Activated naive CD4-positive, alpha-beta T cell treated with anti-CD3 and anti-CD28 coated beads for 36 hours (primary cell): Measurements from ENCODE around the gene RPL5. TPM values are rescaled to one million over a fixed set of nuclear protein-coding genes. Genes with fewer than 3 reads are reported as not detected.

Experiments
- CTCF ChIA-PET: fragments of 350-600 bp; sonication (Branson Sonifier 250); formaldehyde crosslinking; loops from one replicate; lab custom pipeline; 2021; ENCODE audit warnings: antibody characterized with exemption; lab: Charles Lee
- DNase-seq: peaks from one replicate; pipeline ENCODE4 v3.0.0-alpha.2; 2020
- H3K27ac Mint-ChIP-seq: one replicate; pipeline ENCODE4 v1.8.0; 2021; ENCODE audit warnings: mild to moderate bottlenecking, mixed read lengths
- H3K27me3 Mint-ChIP-seq: one replicate; pipeline ENCODE4 v1.8.0; 2021; ENCODE audit warnings: low read depth, mixed read lengths
- H3K36me3 Mint-ChIP-seq: one replicate; pipeline ENCODE4 v1.8.0; 2021; ENCODE audit warnings: low read depth, mixed read lengths
- H3K4me1 Mint-ChIP-seq: one replicate; pipeline ENCODE4 v1.8.0; 2021; ENCODE audit warnings: low read depth, mixed read lengths
- H3K4me3 Mint-ChIP-seq: one replicate; pipeline ENCODE4 v1.8.0; 2021; ENCODE audit warnings: mild to moderate bottlenecking, moderate library complexity, mixed read lengths
- H3K9me3 Mint-ChIP-seq: one replicate; pipeline ENCODE4 v1.8.0; 2021; ENCODE audit warnings: mixed read lengths
- intact Hi-C: fragments of 100-400 bp; cut with micrococcal nuclease; formaldehyde crosslinking; loops from one replicate; pipeline ENCODE4 v1.15.1; 2023
- total RNA-seq, 2 experiments: library from RNA; stranded (reverse); gene quantifications; one replicate each; pipeline ENCODE4 v1.2.3, GENCODE V29; 2021

The RPL5 gene
- total RNA-seq, 2 experiments from 2014 or later, result 1,793 to 1,819 TPM

DNA sequence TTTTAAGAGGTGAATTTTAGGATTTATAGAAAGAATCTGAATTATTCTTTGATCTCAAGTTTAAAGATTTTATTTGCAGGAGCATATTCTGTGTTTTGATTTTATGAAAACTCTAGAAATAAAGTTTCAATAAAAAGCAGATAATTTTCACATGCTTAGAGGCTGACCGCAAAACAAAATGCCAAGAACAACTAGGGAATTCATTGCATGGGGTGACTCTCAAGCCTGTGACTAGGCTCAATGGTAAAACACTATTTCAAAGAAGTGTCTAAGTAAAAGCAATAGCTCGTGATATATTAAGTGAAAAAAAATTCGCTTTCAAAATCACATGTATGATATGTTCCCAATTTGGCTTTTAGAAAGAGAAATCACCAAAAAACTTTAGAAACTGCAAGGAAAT, 49.6 kb downstream of the RPL5 start:
- H3K27ac Mint-ChIP-seq, result no peak overlapping the region
- CTCF ChIA-PET, result interaction anchor here (0.6 to 1.3 kb wide), 3 partner anchors 62 to 134 kb away, joined by 3 to 6 read pairs (median 3); no protein-coding TSS in a partner anchor
- intact Hi-C loops, result no loop called here
- no peaks in the 10 kb centered on the region for H3K36me3 Mint-ChIP-seq
- no peak overlapping the region for H3K4me3 Mint-ChIP-seq
- H3K27me3 Mint-ChIP-seq, result no peaks in the 10 kb centered on the region
- no peak for DNase-seq
- peaks cover 44% of the 10 kb centered on the region for H3K4me1 Mint-ChIP-seq
- no peaks in the 10 kb centered on the region for H3K9me3 Mint-ChIP-seq

GRCh38 chr1:92882819-92883218, 51.0 kb downstream of the RPL5 start:
- CTCF ChIA-PET, result interaction anchor here (0.9 to 4.9 kb wide), 5 partner anchors 25 to 112 kb away, joined by 3 to 28 read pairs (median 3); partner anchors contain the start of gene DIPK1A
- H3K27ac Mint-ChIP-seq, result peak overlapping the region; percentile 64
- no peaks in the 10 kb centered on the region for H3K36me3 Mint-ChIP-seq
- H3K9me3 Mint-ChIP-seq, result no peaks in the 10 kb centered on the region
- H3K4me1 Mint-ChIP-seq, result peaks cover 36% of the 10 kb centered on the region
- H3K27me3 Mint-ChIP-seq, result no peaks in the 10 kb centered on the region
- no peak overlapping the region for H3K4me3 Mint-ChIP-seq
- intact Hi-C loops, result no loop called here
- peak; percentile 56 for DNase-seq

DNA sequence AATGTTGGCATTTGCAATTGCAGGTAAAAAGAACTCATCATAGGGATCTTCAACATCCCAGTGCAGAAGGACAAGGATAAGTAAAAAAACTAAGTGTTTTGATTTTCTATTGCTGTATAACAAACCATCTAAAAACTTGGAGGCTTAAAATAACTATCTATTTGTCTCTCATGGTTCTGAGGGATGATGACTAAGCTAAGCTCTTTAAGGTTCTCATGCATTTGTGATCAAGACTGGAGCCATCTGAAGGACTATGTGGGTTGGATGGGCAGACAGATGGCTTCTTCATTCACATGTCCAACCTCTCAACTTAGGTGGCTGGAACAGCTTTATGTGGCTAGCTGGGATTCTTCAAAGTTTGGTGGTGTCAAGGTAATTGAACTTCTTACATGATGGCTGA, 51.5 kb downstream of the RPL5 start:
- no peak overlapping the region for H3K4me3 Mint-ChIP-seq
- CTCF ChIA-PET, result interaction anchor here (0.5 to 4.9 kb wide), 5 partner anchors 25 to 111 kb away, joined by 3 to 28 read pairs (median 3); no protein-coding TSS in a partner anchor
- DNase-seq, result no peak
- peak overlapping the region; percentile 64 for H3K27ac Mint-ChIP-seq
- H3K4me1 Mint-ChIP-seq, result peaks cover 33% of the 10 kb centered on the region
- H3K9me3 Mint-ChIP-seq, result no peaks in the 10 kb centered on the region
- intact Hi-C loops, result no loop called here
- H3K27me3 Mint-ChIP-seq, result no peaks in the 10 kb centered on the region
- H3K36me3 Mint-ChIP-seq, result no peaks in the 10 kb centered on the region

DNA sequence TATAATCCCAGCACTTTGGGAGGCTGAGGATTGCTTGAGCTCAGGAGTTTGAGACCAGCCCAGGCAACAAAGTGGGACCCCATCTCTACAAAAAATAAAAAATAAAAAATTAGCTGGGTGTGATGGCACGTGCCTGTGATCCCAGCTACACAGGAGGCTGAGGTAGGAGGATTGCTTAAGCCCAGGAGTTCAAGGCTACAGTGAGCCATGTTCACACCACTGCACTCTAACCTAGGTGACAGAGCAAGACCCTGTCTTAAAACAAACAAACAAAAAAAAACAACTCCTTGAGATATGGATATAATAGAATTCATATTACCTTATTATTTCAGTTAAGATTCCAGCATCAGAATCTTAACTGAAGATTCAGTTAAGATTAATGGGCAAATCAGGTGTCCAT, 52.4 kb downstream of the RPL5 start:
- CTCF ChIA-PET, result interaction anchor here (0.9 to 4.9 kb wide), 2 partner anchors 26 to 110 kb away, joined by 4 to 28 read pairs; no protein-coding TSS in a partner anchor

GRCh38 chr1:92886886-92887419, 55.1 kb downstream of the RPL5 start:
- intact Hi-C loops, result no loop called here
- DNase-seq, result no peak
- H3K36me3 Mint-ChIP-seq, result peaks cover 8% of the 10 kb centered on the region
- H3K27ac Mint-ChIP-seq, result no peak overlapping the region
- no peaks in the 10 kb centered on the region for H3K27me3 Mint-ChIP-seq
- peaks cover 27% of the 10 kb centered on the region for H3K4me1 Mint-ChIP-seq
- CTCF ChIA-PET, result interaction anchor here (0.6 to 4.9 kb wide), 2 partner anchors 29 to 140 kb away, joined by 3 to 28 read pairs; no protein-coding TSS in a partner anchor
- peaks cover 7% of the 10 kb centered on the region for H3K9me3 Mint-ChIP-seq
- no peak overlapping the region for H3K4me3 Mint-ChIP-seq

More for the DNA sequence above, 52.4 kb downstream of the RPL5 start:
- no peak for DNase-seq
- H3K36me3 Mint-ChIP-seq, result no peaks in the 10 kb centered on the region
- H3K4me1 Mint-ChIP-seq, result peaks cover 34% of the 10 kb centered on the region
- no peak overlapping the region for H3K27ac Mint-ChIP-seq
- peaks cover 2% of the 10 kb centered on the region for H3K9me3 Mint-ChIP-seq
- no peak overlapping the region for H3K4me3 Mint-ChIP-seq
- intact Hi-C loops, result no loop called here
- no peaks in the 10 kb centered on the region for H3K27me3 Mint-ChIP-seq

DNA sequence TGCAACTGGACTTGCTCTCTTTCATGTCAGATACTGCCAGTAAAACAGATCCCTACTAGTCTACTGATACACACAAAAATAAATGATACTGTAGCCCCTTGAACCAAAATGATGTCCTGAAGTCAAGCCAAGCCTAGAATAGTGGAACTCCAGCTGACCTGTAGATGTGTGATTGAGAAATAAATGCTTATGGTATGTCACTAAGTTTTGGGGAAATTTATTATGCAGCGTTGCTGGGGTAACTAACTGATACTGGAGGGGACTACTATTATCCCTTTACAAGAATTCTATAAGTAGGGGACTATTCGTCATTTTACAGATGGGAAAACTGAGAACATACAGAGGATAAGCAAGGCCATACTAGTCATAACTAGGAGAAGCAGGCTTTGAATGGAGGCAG, 55.6 kb downstream of the RPL5 start:
- CTCF ChIA-PET, result interaction anchor here (1.1 kb wide), 1 partner anchor 13 kb away, joined by 3 read pairs; no protein-coding TSS in a partner anchor
- Mint-ChIP-seq H3K27ac (no peak overlapping the region), H3K4me3 (no peak overlapping the region), H3K4me1 (peaks cover 25% of the 10 kb centered on the region), H3K9me3 (peaks cover 10% of the 10 kb centered on the region), H3K27me3 (no peaks in the 10 kb centered on the region), H3K36me3 (peaks cover 9% of the 10 kb centered on the region)
- intact Hi-C loops, result no loop called here
- no peak for DNase-seq

Other genes starting within 250 kb of the RPL5 start
- 10 to 100 TPM; 13.8 to 14.0 TPM for gene EVI5, start 46.9 kb upstream of the RPL5 start, total RNA-seq
- gene DIPK1A, start 129.4 kb downstream of the RPL5 start, total RNA-seq, result 1 to 10 TPM; 4.5 to 5.0 TPM
- gene MTF2, start 247.2 kb downstream of the RPL5 start, total RNA-seq, result 10 to 100 TPM; 51.0 to 56.6 TPM